WTC11 (cell line): ENCODE measurements around the gene GBF1. TPM values are rescaled to one million over a fixed set of nuclear protein-coding genes. Genes with fewer than 3 reads are reported as not detected.

ENCODE experiments used
- ATAC-seq: fragments of 200-7000 bp; cut with Tn5 transposase; 2 replicates; pipeline ENCODE4 v1.10.0; 2021; ENCODE audit warnings: mild to moderate bottlenecking, moderate library complexity
- CTCF ChIA-PET: fragments of 300-600 bp; sonication (Branson Sonifier 250); formaldehyde crosslinking; loops from one replicate; lab custom pipeline; 2021; ENCODE audit warnings: antibody characterized with exemption; lab: Charles Lee
- POLR2A ChIA-PET: fragments of 350-600 bp; sonication (Branson Sonifier 250); formaldehyde crosslinking; loops from one replicate; lab custom pipeline; 2021; ENCODE audit warnings: antibody characterized with exemption; lab: Charles Lee
- DNase-seq: peaks from one replicate; pipeline ENCODE4 v3.0.0; 2021; ENCODE audit warnings: low spot score
- H3K27ac Mint-ChIP-seq: 2 replicates; pipeline ENCODE4 v1.8.0; 2021; ENCODE audit warnings: mixed read lengths
- H3K27me3 Mint-ChIP-seq: 2 replicates; pipeline ENCODE4 v1.8.0; 2021; ENCODE audit warnings: low read depth, mild to moderate bottlenecking, moderate library complexity, mixed read lengths
- H3K36me3 Mint-ChIP-seq: 2 replicates; pipeline ENCODE4 v1.8.0; 2021; ENCODE audit warnings: mixed read lengths
- H3K4me1 Mint-ChIP-seq: 2 replicates; pipeline ENCODE4 v1.8.0; 2022; ENCODE audit warnings: mixed read lengths
- H3K4me3 Mint-ChIP-seq: 2 replicates; pipeline ENCODE4 v1.8.0; 2021; ENCODE audit warnings: mild to moderate bottlenecking, moderate library complexity, mixed read lengths
- H3K9me3 Mint-ChIP-seq: 2 replicates; pipeline ENCODE4 v1.8.0; 2021; ENCODE audit warnings: mixed read lengths
- AR ChIP-seq: fragments of 250-450 bp; sonication (Bioruptor Pico); IDR thresholded peaks from 2 replicates; pipeline ENCODE4 v1.9.0; 2021; ENCODE audit warnings: mild to moderate bottlenecking
- ATF1 ChIP-seq: sonication (generic); formaldehyde crosslinking; IDR thresholded peaks from 2 replicates; pipeline ENCODE4 v1.8.1; 2023; ENCODE audit warnings: mild to moderate bottlenecking, moderate library complexity, missing genetic modification reagents
- ATF6 ChIP-seq: sonication (generic); formaldehyde crosslinking; IDR thresholded peaks from 2 replicates; pipeline ENCODE4 v1.8.1; 2023; ENCODE audit warnings: mild to moderate bottlenecking, missing genetic modification reagents
- CREM ChIP-seq: sonication (generic); formaldehyde crosslinking; IDR thresholded peaks from 2 replicates; pipeline ENCODE4 v1.8.1; 2022; ENCODE audit warnings: mild to moderate bottlenecking, missing genetic modification reagents, moderate library complexity
- CTCF ChIP-seq: fragments of 200-600 bp; IDR thresholded peaks from 2 replicates; pipeline ENCODE4 v1.8.0; 2022; ENCODE audit warnings: antibody characterized with exemption
- E2F4 ChIP-seq: sonication (generic); formaldehyde crosslinking; IDR thresholded peaks from 2 replicates; pipeline ENCODE4 v1.8.1; 2022; ENCODE audit warnings: low read depth, mild to moderate bottlenecking, moderate library complexity, missing genetic modification reagents, borderline replicate concordance
- FOXK1 ChIP-seq: sonication (generic); formaldehyde crosslinking; IDR thresholded peaks from 2 replicates; pipeline ENCODE4 v1.8.0; 2022; ENCODE audit warnings: mild to moderate bottlenecking, moderate library complexity, missing genetic modification reagents
- FOXP1 ChIP-seq: sonication (generic); formaldehyde crosslinking; IDR thresholded peaks from 2 replicates; pipeline ENCODE4 v1.8.0; 2022; ENCODE audit warnings: missing genetic modification reagents, mild to moderate bottlenecking, moderate library complexity, borderline replicate concordance
- GTF2I ChIP-seq: fragments of 250-450 bp; sonication (Bioruptor Pico); conservative IDR thresholded peaks from 2 replicates; pipeline ENCODE4 v1.4.0; 2021; ENCODE audit warnings: mild to moderate bottlenecking
- IRF1 ChIP-seq: sonication (generic); formaldehyde crosslinking; IDR thresholded peaks from 2 replicates; pipeline ENCODE4 v1.8.0; 2023; ENCODE audit warnings: missing genetic modification reagents
- MLX ChIP-seq: sonication (generic); formaldehyde crosslinking; IDR thresholded peaks from 2 replicates; pipeline ENCODE4 v1.8.1; 2023; ENCODE audit warnings: mild to moderate bottlenecking, missing genetic modification reagents, moderate library complexity
- MXD4 ChIP-seq: fragments of 250-450 bp; sonication (Bioruptor Pico); IDR thresholded peaks from 2 replicates; pipeline ENCODE4 v1.8.0; 2021; ENCODE audit warnings: mild to moderate bottlenecking, moderate library complexity, borderline replicate concordance
- OVOL2 ChIP-seq: fragments of 250-450 bp; sonication (Bioruptor Pico); IDR thresholded peaks from 2 replicates; pipeline ENCODE4 v1.9.0; 2021; ENCODE audit warnings: mild to moderate bottlenecking, borderline replicate concordance
- PREB ChIP-seq: sonication (generic); formaldehyde crosslinking; IDR thresholded peaks from 2 replicates; pipeline ENCODE4 v1.8.1; 2022; ENCODE audit warnings: mild to moderate bottlenecking, missing genetic modification reagents, moderate library complexity, borderline replicate concordance
- SMAD4 ChIP-seq: sonication (generic); formaldehyde crosslinking; IDR thresholded peaks from 2 replicates; pipeline ENCODE4 v1.8.0; 2022; ENCODE audit warnings: mild to moderate bottlenecking, missing genetic modification reagents
- TP53 ChIP-seq: sonication (generic); formaldehyde crosslinking; IDR thresholded peaks from 2 replicates; pipeline ENCODE4 v1.8.1; 2023; ENCODE audit warnings: mild to moderate bottlenecking, missing genetic modification reagents
- ZNF138 ChIP-seq: sonication (generic); formaldehyde crosslinking; conservative IDR thresholded peaks from 2 replicates; pipeline ENCODE4 v1.8.1; 2022; ENCODE audit warnings: mild to moderate bottlenecking, moderate library complexity, missing genetic modification reagents
- ZNF512 ChIP-seq: sonication (generic); formaldehyde crosslinking; IDR thresholded peaks from 2 replicates; pipeline ENCODE4 v1.8.1; 2022; ENCODE audit warnings: missing genetic modification reagents, borderline replicate concordance
- ZSCAN18 ChIP-seq: fragments of 250-450 bp; sonication (Bioruptor Pico); IDR thresholded peaks from 2 replicates; pipeline ENCODE4 v2.1.2; 2022; ENCODE audit warnings: mild to moderate bottlenecking, moderate library complexity
- total RNA-seq: library from RNA; stranded (reverse); gene quantifications from 3 replicates; pipeline ENCODE4 v1.2.3, GENCODE V29; 2021

Gene GBF1
- total RNA-seq, 1 experiment from 2014 or later: 32.4 TPM

- TF ChIP-seq ZNF512 (CRISPR knock-in tag): no peak
- TF ChIP-seq MXD4 (CRISPR knock-in tag): no peak
- no peak for TF ChIP-seq CTCF
- TF ChIP-seq GTF2I (CRISPR knock-in tag): no peak
- TF ChIP-seq MLX (CRISPR knock-in tag): no peak
- no peak for TF ChIP-seq ATF6
- TF ChIP-seq E2F4 (CRISPR knock-in tag): no peak
- TF ChIP-seq ZNF138 (CRISPR knock-in tag): no peak
- no peak for TF ChIP-seq ZSCAN18
- no peak for TF ChIP-seq FOXP1 (CRISPR knock-in tag)
- no peak for TF ChIP-seq SMAD4 (CRISPR knock-in tag)
- TF ChIP-seq TP53 (CRISPR knock-in tag): no peak
- TF ChIP-seq FOXK1 (CRISPR knock-in tag): no peak
- TF ChIP-seq OVOL2 (CRISPR knock-in tag): no peak
- H3K27me3 Mint-ChIP-seq: peaks cover 33% of the 10 kb centered on the region
- no peaks in the 10 kb centered on the region for H3K9me3 Mint-ChIP-seq
- H3K4me1 Mint-ChIP-seq: peaks cover 4% of the 10 kb centered on the region
- no peaks in the 10 kb centered on the region; the same call in 1 of the 2 replicates for H3K36me3 Mint-ChIP-seq
- POLR2A ChIA-PET: interaction anchor here (1.2 kb wide), 1 partner anchor 58 kb away, joined by 3 read pairs; no protein-coding TSS in a partner anchor
- DNase-seq (no peak), ATAC-seq (no peak)
- H3K4me3 Mint-ChIP-seq: no peak overlapping the region
- CTCF ChIA-PET: interaction anchor here (0.5 to 4.8 kb wide), 31 partner anchors 9 to 296 kb away, joined by 3 to 68 read pairs (median 6); partner anchors contain the start of genes ACTR1A, C10orf95, CUEDC2 and FBXL15
- no peak overlapping the region for H3K27ac Mint-ChIP-seq
Observed at GRCh38 chr10:102403115-102403514, 157.8 kb downstream of the GBF1 start.

- Mint-ChIP-seq H3K27me3 (peaks cover 43% of the 10 kb centered on the region), H3K4me1 (peaks cover 9% of the 10 kb centered on the region), H3K27ac (no peak overlapping the region), H3K4me3 (no peak overlapping the region), H3K36me3 (no peaks in the 10 kb centered on the region), H3K9me3 (no peaks in the 10 kb centered on the region)
- CTCF ChIA-PET: interaction anchor here (0.8 to 4.8 kb wide), 23 partner anchors 9 to 298 kb away, joined by 3 to 68 read pairs (median 9); partner anchors contain the start of genes ACTR1A, C10orf95, CUEDC2 and FBXL15
- DNase-seq (no peak), ATAC-seq (no peak)
- POLR2A ChIA-PET: interaction anchor here (1.2 kb wide), 1 partner anchor 57 kb away, joined by 3 read pairs; no protein-coding TSS in a partner anchor
- no peak for TF ChIP-seq FOXP1 (CRISPR knock-in tag)
- no peak for TF ChIP-seq MXD4 (CRISPR knock-in tag)
- no peak for TF ChIP-seq ATF1
- no peak for TF ChIP-seq IRF1 (CRISPR knock-in tag)
- TF ChIP-seq PREB (CRISPR knock-in tag): no peak
- TF ChIP-seq AR (CRISPR knock-in tag): no peak
- no peak for TF ChIP-seq CREM (CRISPR knock-in tag)
Observed at GRCh38 chr10:102404361-102405107, 159.2 kb downstream of the GBF1 start.
